ENCODE results near the gene KRTAP1-1. TPM values are rescaled to one million over a fixed set of nuclear protein-coding genes. Genes with fewer than 3 reads are reported as not detected.

KRTAP1-1 gene
- total and polyA plus RNA-seq, 8 donors: not detected

GRCh38 chr17:41016578-41017215, 24.6 kb downstream of the KRTAP1-1 start:
- H3K27me3 ChIP-seq: no peaks in the 10 kb centered on the region
- no peak overlapping the region for H3K4me3 ChIP-seq
- DNase-seq: no peak
- no peaks in the 10 kb centered on the region for H3K4me1 ChIP-seq
- no peaks in the 10 kb centered on the region for H3K36me3 ChIP-seq
- WGBS, 5 donors: 64 to 78% (median 71%) methylated on average over 13 of the region's 13 CpGs
- no peaks in the 10 kb centered on the region for H3K9me3 ChIP-seq
- intact Hi-C loops (cut with DNase I; ENCODE audit: low total_unique reads): no loop called here
- TF ChIP-seq CTCF (IDR thresholded peaks at IDR 0.05) (no peak), POLR2AphosphoS5 (IDR thresholded peaks at IDR 0.05) (no peak), POLR2A (IDR thresholded peaks at IDR 0.05) (no peak), EP300 (IDR thresholded peaks at IDR 0.05) (no peak)
- H3K27ac ChIP-seq: no peak overlapping the region

GRCh38 chr17:41015454-41015853, 25.8 kb downstream of the KRTAP1-1 start:
- intact Hi-C loops (cut with DNase I; ENCODE audit: low total_unique reads): no loop called here
- DNase-seq: no peak
- Histone ChIP-seq H3K4me3 (no peak overlapping the region), H3K9me3 (no peaks in the 10 kb centered on the region), H3K27ac (no peak overlapping the region), H3K27me3 (no peaks in the 10 kb centered on the region), H3K4me1 (no peaks in the 10 kb centered on the region), H3K36me3 (no peaks in the 10 kb centered on the region)
- TF ChIP-seq EP300 (IDR thresholded peaks at IDR 0.05): no peak
- TF ChIP-seq POLR2A (IDR thresholded peaks at IDR 0.05): no peak
- no peak for TF ChIP-seq CTCF (IDR thresholded peaks at IDR 0.05)
- TF ChIP-seq POLR2AphosphoS5 (IDR thresholded peaks at IDR 0.05): no peak
- WGBS, 5 donors: 69 to 81% (median 74%) methylated on average over 7 of the region's 7 CpGs

GRCh38 chr17:41013606-41014005, 27.6 kb downstream of the KRTAP1-1 start:
- H3K27me3 ChIP-seq: no peaks in the 10 kb centered on the region
- H3K36me3 ChIP-seq: no peaks in the 10 kb centered on the region
- peak in 1 of 2 donors; percentile 15 for DNase-seq
- H3K4me3 ChIP-seq: no peak overlapping the region
- intact Hi-C loops (cut with DNase I; ENCODE audit: low total_unique reads): no loop called here
- no peaks in the 10 kb centered on the region for H3K9me3 ChIP-seq
- H3K4me1 ChIP-seq: no peaks in the 10 kb centered on the region
- TF ChIP-seq EP300 (IDR thresholded peaks at IDR 0.05) (no peak), CTCF (IDR thresholded peaks at IDR 0.05) (no peak), POLR2A (IDR thresholded peaks at IDR 0.05) (no peak), POLR2AphosphoS5 (IDR thresholded peaks at IDR 0.05) (no peak)
- 28 to 42% (median 39%) methylated on average over 1 of the region's 1 CpG for WGBS, 5 donors
- no peak overlapping the region for H3K27ac ChIP-seq

- TF ChIP-seq POLR2A (IDR thresholded peaks at IDR 0.05) (no peak), CTCF (IDR thresholded peaks at IDR 0.05) (no peak), POLR2AphosphoS5 (IDR thresholded peaks at IDR 0.05) (no peak), EP300 (IDR thresholded peaks at IDR 0.05) (no peak)
- 85 to 96% (median 86%) methylated on average over 3 of the region's 3 CpGs for WGBS, 5 donors
- H3K36me3 ChIP-seq: no peaks in the 10 kb centered on the region
- H3K27ac ChIP-seq: no peak overlapping the region
- H3K9me3 ChIP-seq: no peaks in the 10 kb centered on the region
- H3K4me3 ChIP-seq: no peak overlapping the region
- intact Hi-C loops (cut with DNase I; ENCODE audit: low total_unique reads): no loop called here
- no peaks in the 10 kb centered on the region for H3K4me1 ChIP-seq
- DNase-seq: no peak
- no peaks in the 10 kb centered on the region for H3K27me3 ChIP-seq
These were observed 28.1 kb downstream of the KRTAP1-1 start for GRCh38 chr17:41013181-41013580.
